Occipital lobe (tissue), 2 donors: Measurements from ENCODE around the gene NUP107. TPM values are rescaled to one million over a fixed set of nuclear protein-coding genes. Genes with fewer than 3 reads are reported as not detected.
A peak's percentile ranks its signal among the peaks of the same experiment; 100 is the strongest.
"Not testable (repeated sequence)": the region's sequence is repeated elsewhere in the genome, so short reads cannot be mapped to it uniquely, and the experiment has no call there.

Source experiments
- DNase-seq: peaks from one replicate; lab custom pipeline; 2025; lab: John Stamatoyannopoulos, UW
- total RNA-seq: library from RNA; depleted of rRNA; stranded (reverse); fragments of >200 nt; gene quantifications from one replicate; pipeline ENCODE4 v1.2.3, GENCODE V29; 2014

The NUP107 gene
- 72.1 TPM for total RNA-seq

DNA sequence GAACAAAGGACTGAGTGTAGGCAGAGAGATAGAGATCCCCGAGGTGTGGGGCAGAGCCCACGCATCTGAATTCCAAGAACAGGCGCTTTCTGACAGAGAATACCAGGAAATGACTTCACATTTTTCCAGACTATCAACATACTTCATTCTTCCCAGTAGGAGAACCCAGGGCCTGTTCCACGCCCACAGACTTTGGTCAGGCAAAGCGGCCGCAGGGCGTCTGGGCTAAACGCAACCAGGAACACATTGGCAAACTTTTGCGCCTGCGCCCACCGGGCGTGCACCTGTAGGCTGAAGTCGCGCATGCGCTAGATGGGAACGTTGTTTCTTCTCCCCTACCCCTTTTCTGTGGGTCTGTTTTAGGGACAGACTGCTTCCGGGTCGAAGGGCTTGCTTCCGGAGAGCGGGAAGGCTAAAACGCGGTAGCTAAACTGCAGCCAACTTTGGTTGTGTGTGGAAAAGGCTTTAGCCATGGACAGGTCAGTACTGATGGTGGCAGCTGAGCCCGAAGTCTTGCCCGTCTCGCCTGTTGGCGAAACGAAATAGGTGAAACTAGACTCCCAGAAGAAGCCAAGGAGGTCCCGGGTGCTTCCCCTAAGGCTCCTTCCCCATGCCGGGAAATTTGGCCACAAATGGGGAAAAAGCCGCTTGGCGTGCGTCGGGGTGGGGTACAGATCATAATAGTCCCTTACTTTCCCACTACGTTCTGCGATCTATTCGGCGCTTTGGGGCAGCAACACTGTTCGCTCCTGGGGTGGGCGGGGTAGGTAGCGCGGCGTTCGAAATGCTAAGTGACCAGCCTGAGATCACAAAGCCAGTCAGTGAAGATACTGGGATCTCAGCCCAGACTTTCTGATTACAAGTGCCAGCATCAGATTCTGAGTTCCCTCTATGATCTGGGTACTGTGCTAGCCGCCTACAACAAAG, at the start of gene NUP107:
Gene NUP107, plus strand, starts transcription at position 384 of the 927 bp plus-strand sequence. Its CDS starts 88 bp downstream, at position 472.
- peak; percentile 89 for DNase-seq

DNA sequence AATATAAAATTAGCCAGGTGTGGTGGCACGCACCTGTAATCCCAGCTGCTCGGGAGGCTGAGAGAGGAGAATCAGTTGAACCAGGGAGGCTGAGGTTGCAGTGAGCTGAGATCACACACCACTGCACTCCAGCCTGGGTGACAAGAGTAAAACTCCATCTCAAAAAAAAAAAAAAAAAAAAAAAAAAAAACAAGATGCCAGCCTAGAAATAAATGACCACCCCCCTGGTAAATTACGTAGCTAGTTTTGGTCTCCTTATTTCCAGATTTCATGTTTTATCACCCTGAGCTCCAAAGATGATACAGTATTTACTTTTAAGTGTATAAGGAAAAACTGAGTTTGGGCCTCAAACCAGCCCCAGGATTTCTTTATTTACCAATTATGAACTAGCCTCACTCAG, 49.3 kb upstream of the NUP107 start:
- not testable (repeated sequence) for DNase-seq

DNA sequence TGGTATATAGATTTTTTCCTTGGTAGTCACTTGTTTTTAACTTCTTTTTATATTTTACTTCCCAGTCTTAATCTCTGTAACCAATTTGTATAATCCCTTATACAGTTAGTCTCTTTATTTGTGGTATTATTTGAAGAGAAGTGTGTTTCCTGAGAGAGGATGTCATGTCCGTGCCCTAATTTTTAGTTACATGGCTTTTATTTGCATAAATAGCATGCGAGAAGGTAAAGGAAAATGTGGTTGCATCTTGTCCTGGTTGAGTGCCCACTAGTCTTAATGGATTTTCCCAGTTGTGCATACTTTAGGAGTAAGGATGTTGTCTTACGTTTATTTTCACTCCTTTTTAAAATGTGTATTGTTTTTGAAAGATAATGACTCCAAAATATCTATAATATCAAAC, 48.6 kb upstream of the NUP107 start:
- no peak for DNase-seq

DNA sequence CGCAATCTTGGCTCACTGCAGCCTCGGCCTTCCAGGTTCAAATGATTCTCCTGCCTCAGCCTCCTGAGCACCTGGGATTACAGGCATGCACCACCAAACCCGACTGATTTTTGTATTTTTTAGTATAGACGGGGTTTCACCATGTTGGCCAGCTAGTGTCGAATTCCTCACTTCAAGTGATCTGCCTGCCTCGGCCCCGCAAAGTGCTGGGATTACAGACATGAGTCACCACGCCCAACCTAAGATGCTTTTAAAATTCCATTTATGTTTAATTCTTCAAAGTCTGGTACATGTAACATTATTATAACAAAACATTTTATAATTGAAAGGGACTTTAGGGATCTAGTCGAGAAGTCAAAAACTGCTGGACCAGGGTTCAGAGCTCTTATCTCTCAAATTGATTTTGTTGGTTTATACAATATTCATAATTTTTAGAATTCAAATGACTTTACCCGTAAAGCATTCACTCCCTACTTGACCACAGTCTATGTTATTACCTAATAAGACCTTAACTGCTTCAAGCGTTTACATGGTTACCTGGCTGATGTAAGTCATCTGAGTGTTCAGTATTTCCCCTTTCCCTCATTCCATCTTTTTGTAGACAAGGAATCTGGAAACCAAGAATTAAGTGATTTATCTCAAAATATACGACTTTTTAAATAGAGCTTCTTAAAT, 47.9 kb upstream of the NUP107 start:
- DNase-seq: no peak

DNA sequence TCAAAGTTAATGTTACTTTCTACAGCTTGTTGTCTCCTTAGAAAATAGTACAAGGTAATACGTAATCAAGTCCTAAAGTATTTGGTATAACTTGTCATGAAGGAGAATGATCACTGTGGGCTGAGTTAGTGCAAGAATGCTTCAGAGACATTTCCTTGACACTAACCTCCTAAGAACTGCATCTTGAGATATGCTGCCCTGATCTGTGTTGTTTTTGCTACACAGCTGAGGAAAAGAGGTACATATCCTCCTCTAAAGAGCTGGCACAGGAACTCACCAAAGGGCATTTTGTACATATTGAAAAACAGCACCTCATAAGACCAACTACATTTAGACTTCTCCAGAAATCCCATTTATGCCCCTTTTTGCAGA, 47.4 kb upstream of the NUP107 start:
- DNase-seq: no peak

DNA sequence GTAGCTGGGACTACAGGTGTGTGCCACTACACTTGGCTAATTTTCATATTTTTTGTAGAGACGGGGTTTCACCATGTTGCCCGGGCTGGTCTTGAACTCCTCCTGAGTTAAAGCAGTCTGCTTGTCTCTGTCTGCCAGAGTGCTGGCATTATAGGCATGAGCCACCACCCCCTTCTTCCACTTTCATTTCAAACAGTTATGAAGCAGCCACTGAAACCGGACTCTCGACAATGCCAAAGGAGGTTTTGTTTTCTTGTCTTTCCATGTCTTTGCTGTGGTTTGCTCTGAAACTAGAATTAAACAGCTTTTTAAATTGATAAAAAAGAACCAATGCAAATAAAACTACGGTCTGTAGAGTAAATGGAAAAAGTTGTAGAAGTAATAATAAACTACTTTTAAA, 45.6 kb upstream of the NUP107 start:
- DNase-seq: no peak

DNA sequence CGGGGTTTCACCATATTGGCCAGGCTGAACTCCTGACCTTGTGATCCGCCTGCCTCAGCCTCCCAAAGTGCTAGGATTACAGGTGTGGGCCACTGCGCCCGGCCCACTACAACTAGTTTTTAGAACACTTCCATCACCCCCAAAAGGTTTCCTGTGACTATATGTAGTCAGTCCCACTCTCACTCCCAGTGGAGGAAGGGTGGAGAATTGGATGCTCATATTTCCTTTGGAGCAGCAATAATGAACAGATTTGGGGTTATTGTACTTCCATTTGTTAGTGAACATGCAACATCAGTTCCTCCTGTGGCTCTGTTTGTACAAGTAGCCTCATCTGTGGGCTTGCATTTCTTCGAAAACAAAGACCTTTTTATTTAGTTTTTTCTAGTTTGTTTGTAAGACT, 40.3 kb upstream of the NUP107 start:
- DNase-seq: no peak

DNA sequence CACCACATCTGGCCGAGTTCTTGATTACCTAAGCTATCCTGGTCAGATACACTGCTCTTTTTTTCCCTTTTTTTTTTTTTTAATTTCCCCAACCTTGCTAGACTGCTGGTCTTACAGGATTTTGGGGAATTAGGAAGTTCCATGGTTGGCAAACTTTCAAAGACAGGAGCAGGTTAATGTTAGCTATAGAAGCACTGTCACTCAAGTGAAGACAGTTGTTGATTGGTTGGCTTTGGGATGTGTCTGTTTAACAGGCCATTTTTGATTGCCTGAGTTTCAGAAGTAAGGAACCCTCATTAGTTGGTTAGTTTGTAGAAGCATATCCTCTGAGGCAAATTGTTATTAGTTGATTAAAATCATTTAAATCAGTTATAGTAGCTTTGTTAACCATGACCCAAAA, 39.3 kb upstream of the NUP107 start:
- DNase-seq: no peak

DNA sequence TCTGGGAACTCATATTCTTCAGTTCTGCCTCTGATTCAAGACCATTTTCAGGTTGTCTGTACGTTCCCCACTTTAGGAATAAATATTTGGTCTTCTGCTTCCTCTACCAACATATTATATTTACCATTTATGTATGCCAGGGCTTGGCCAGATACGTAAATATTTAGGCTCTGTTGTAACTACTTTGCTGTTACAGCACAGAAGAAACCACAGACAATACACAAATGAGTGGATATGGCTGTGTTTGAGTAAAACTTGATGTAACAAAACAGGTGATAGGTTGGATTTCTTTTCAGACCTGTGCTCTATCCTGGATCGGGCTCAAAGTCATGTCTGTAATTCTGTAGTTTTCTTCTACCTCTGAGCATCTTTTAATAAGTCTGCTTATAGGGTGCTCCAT, 38.6 kb upstream of the NUP107 start:
- DNase-seq: no peak

DNA sequence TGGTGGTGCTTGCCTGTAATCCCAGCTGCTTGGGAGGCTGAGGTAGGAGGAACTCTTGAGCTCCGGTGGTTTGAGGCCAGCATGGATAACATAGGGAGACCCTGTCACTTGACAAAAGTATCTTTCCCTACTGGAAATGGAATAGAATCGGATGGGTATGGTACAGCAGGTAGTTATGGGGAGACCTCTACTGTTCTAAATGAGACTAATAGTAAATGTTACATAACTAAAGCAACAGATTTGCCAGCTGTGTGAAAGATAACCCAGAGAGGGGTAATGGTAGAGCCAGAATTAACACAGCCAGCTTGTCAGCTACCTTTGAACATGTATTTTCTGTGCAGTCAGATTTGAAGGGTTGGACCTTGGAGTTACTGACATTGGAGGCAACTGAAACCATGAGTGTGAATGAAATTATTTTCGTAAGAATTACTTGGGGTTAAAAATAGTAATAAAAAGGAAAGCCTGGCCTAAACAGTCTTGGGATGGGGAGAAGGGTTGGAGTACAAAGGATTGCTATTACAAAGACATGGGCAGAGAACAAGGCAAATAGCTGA, 21.7 kb upstream of the NUP107 start:
- no peak for DNase-seq

DNA sequence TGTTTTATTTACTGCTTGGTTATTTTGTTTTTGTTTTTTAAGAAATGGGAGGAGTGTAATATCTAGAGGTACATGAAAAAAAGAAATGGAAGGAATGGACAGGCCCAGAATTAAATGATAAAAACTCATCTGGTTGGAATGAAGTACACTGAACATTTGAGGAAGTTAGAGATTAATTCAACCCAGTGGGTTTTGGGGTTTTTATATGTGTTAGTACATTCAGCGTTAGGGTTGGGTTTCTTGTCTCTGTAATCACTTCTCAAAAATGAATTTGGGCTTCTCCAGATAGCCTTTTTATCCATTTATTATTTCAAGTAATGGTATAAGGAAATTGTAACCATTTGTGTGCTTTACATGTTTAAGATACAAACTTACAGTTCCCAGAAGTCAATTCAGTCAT, 19.5 kb upstream of the NUP107 start:
- DNase-seq: no peak

DNA sequence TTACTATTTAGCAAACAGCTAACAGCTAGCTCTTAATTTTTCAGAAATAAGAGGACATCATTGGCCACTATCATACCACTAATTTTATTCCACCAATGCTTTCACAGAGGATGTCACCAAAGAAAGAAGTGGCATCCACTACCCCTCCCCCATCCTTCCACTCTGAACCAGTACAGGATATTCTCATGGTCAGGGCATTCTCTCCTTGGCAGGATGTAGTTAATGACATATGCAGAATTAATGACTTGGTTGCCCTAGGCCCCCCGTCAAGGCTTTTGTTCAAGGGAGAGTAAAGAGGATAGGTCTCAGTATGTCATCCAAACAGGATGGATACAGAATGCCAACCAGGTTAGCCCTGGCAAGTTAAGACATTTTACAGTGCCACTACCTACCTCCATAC, 18.9 kb upstream of the NUP107 start:
- DNase-seq: no peak

DNA sequence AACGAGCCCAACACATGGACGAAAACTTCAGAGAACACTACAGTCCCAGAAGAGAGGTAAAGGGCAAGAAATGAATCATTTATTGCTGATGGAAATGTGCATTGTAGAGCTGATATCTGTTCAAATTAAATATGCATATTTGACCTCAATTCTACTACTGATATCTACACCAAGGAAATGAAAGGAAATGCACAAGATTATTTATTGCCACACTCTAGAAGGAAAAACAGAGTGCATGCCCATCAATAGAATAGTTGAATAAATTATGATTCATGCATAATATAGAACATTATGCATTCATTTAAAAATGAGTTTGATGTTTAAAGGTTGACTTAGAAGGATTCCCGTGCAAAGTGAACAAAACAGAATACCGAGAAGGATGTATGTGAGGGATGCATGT, 15.6 kb upstream of the NUP107 start:
- DNase-seq: no peak

DNA sequence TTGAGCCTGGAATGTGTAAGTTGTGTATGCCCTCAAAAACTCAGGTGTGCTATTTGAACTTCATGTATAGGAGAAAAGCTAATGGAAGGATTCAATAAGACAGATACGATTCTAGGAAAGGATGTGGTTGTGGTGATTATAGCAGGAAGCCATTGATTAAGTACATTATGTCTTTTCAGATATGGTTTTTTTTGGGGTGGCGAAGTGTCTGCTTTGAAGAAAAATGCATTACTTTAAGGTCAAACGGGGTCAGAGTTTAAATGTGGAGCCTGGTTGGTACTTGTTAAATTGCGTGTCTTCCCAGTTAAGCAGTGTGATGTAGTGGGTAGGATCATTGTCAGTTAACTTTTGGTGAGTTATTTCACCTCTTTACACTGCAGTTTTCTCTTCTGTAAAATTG, 13.0 kb upstream of the NUP107 start:
- no peak for DNase-seq

DNA sequence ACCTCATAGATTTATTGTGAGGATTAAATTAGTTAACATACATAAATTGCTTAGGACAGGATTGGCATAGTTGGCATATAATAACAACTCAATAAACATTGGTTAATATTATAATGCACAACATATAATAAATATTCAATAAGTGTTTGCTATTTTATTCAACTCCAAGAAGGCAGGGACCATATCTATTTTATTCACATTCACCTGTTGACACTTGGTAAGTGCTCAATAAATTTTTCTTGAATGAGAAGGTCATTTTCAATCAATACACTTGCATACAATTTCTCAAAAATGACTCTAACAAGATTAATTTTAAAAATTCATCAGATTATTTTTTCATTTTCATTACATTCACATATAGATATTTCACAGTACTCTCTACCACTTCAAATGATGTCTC, 12.4 kb upstream of the NUP107 start:
- DNase-seq: no peak

DNA sequence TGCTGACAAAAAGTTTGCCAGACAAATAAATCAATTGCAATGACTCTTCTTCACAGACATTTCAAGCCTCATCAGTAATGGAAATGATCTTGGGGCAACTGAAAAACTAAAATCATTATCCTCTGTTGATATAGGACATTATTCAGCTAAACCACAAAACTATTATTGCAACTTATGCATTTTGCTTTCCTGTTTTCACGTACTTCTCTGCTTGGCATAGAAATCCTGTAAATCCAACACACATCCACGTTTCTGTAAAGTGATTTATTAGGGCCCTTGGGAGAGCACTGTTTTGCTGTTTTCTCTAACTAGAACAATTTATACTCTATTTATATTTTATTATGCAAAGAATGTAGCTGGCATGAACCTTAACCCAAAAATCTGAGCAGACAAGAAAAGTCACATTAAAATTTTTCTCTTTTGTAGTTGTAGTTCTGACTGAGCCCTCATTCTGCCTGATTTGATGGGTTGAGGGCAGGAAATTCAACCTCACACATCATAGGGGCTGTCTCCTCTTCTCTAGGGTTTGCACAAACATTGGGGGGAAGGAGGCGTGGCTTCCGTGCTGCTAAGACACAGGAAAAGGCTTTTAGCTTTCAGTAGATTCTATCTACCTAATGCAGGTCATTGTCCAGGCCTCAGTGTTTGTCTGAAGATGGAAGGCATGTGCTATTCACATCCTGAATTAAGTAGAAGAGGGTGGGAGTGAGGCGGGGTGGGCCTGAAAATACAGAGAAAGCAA, 11.5 kb upstream of the NUP107 start:
- no peak for DNase-seq

DNA sequence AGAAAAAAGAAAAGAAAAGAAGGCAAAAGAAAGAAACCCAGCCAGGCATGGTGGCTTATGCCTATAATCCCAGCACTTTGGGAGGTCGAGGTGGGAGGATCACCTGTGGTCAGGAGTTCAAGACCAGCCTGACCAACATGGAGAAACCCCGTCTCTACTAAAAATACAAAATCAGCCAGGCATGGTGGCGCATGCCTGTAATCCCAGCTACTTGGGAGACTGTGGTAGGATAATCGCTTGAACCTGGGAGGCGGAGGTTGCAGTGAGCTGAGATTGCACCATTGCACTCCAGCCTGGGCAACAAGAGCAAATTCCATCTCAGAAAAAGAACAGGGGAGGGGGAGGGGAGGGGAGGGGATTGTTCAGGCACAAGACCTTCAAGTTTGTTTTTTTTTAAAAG, 9.9 kb upstream of the NUP107 start:
- not testable (repeated sequence) for DNase-seq

DNA sequence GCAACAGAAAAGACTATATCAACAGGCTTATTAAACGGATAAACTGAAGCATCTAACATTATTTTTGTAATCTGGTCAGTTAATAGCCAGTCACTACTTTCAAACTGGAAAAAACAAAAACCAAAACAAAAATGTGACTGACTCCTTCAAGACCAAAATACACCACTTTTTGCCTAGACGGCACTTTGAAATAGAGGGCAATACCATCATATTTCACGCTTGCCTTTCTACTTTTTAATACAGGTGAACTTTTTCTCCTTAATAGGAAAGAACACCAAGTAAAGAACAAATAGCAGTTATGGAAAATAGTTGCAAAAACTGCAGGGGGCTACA, 550 bp upstream of the NUP107 start:
- no peak for DNase-seq

DNA sequence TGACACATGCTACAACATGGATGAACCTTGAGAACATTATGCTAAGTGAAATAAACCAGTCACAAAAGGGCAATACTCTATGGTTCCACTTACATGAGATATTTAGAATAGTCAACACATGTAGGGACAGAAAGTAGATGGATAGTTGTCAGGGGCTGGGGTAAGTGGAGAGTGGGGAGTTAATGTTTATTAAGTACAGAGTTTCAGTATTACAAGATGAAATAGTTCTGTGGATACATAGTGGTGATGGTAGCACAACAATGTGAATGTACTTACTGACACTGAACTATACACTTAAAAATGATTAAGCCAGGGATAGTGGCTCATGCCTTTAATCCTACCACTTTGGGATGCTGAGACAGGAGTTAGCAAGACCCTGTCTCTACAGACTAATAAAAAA, 8.7 kb downstream of the NUP107 start:
- no peak for DNase-seq

DNA sequence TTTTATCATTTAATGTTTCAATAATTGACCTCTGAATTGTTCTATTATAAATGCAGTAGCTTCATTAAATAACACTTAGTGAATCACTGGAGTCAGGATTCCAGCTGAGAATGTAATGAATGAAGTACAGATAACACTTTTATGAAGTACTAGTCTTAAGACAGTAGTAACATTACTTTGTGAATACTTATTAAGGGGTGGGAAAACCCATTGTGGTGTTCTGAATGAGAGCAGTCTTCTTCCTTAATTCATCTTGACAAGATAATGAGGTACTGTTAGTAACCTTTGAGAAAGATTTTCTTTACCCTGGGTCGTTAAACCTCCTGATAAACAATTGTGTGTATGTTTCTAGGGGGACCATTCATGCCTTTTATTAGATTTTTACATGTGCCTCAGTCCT, 12.7 kb downstream of the NUP107 start:
- no peak for DNase-seq

DNA sequence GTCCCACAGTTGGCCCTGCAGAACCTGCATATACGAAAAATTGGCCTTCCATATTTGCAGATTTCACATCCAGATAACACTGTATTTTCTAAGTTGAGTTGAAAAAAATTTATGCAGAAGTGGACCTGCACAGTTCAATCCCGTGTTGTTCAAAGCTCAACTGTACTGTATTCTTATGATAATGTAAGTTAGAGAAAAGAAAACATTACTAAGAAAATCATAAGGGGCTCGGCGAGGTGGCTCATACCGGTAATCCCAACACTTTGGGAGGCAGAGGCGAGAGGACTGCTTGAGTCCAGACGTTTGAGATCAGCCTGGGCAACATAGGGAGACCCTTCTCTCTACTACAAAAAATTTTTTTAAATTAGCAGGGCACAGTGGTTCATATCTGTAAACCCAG, 41.0 kb downstream of the NUP107 start:
- DNase-seq: no peak

DNA sequence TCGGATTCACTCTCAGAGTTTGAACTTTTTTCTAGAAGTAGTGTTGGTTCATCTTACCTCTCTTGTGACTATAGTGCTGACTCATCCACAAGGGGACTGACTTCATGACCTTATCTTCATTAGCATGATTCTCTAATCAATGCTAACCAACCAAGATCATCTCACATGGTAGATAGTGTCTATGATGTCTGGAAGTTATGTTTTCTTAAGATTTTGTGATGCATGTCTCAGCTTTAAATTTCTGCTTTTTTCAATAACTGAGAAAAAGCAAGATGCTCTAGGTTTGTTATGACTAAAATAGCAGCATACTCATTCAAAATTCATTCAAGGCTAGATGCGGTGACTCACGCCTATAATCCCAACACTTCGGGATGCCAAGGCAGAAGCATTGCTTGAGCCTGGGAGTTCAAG, 46.9 kb downstream of the NUP107 start:
- no peak for DNase-seq
